HG03095 (cell line): ENCODE results near the gene ADCY9.

Experiments used
- ATAC-seq: cut with Tn5 transposase; IDR thresholded peaks from one replicate; pipeline ENCODE4 v1.9.1; 2021; ENCODE audit warnings: moderate library complexity; ENCODE audit not compliant: unreplicated experiment

Gene ADCY9

GRCh38 chr16:3924763-3925162, 191.5 kb downstream of the ADCY9 start:
- no peak for ATAC-seq

DNA sequence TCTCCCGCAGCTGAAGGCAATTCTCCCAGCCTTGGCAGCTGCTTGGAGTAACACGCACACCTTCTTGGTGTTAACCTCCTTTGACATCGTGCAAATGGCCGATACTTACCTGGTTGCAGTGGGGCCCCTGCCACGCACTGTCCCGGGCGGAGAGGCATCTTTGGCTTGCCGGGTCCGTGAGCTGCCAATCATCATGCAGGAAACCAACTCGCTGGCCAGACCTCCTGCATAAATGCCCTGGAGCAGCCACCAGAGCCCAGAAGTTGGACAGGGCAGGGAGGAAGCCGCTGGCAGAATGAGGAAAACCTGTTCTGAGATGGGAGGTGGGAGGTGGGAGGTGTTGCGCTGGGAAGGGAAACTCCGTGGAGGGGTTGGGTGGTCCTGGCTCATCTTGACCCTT, 194.0 kb downstream of the ADCY9 start:
- no peak for ATAC-seq

DNA sequence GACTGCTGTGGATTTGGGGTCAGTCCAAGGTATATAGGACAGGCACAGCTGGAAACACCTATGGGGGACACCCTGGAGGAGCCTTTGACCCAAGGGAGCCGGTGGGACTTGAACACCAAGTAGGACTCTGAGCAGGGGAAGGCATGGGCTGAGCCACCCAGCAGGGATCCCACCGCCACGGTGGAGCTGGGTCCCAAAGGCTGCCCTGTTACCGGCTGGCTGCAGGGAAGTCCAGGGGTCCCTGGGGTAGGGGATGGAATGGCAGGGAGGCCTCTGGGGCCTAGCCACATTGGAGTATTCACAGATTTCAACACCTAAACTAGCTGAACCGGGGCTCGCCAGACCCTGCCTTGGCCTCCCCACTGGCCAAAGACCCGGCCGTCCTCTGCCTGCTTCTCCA, 196.0 kb downstream of the ADCY9 start:
- ATAC-seq, result no peak

DNA sequence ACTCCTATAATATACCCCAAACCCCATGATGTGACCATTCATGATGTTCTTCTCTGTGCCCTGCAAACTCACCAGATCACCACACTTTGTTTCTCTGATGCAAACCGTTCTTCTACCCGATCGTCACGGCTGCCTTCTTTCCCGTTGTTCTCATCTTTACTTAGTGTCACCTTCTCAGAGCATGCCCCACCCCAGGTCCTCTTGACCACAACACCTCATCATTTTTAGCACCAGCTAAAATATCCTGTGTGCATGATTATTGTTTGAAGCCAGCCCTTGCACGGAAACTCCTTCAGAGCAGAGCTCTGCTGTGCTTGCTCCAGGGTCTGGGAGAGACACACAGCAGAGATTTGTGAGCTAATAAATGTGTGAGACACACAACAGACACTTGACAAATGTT, 196.8 kb downstream of the ADCY9 start:
- no peak for ATAC-seq

- no peak for ATAC-seq
Observed at GRCh38 chr16:3915426-3916260, 200.6 kb downstream of the ADCY9 start.

DNA sequence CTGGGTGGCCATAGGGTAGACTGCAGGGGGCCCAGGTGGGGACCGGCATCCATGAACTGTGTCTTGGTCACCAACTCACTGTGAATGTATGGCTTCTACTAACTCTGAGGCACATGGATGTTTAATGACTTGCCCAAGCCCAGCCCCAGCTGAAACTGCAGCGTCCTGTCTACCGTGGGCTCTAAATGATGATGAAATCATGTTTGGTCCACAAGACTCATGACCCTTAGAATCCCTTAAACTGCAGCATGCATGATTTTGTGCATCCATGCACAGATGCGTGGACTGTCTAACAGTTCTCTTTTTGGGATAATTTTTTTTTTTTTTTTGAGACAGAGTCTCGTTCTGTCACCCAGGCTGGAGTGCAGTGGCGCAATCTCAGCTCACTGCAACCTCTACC, 203.3 kb downstream of the ADCY9 start:
- no peak for ATAC-seq
